GM12878 (cell line): Measurements from ENCODE around the gene PDSS2. TPM values are rescaled to one million over a fixed set of nuclear protein-coding genes. Genes with fewer than 3 reads are reported as not detected.

ENCODE experiments used
- ATAC-seq: fragments of 200-7000 bp; cut with Tn5 transposase; 3 replicates; pipeline ENCODE4 v1.9.1; 2020; ENCODE audit warnings: mild to moderate bottlenecking, moderate library complexity
- BruUV-seq: library from RNA; stranded (reverse); fragments of 400-500 nt; replicated peaks from 2 replicates; lab custom pipeline; 2021; lab: Mats Ljungman, UMichigan
- CTCF ChIA-PET: fragments of 300-600 bp; sonication (Branson Sonifier 250); formaldehyde crosslinking; extraction: SDS; loops from one replicate; lab custom pipeline; 2021; ENCODE audit warnings: inconsistent platforms; lab: Yijun Ruan, JAX
- POLR2A ChIA-PET: fragments of 350-600 bp; formaldehyde crosslinking; extraction: SDS; loops from one replicate; lab custom pipeline; 2021; ENCODE audit warnings: inconsistent platforms; lab: Charles Lee
- RAD21 ChIA-PET: fragments of 300-600 bp; sonication (Branson Sonifier 250); formaldehyde crosslinking; loops from one replicate; lab custom pipeline; 2023; ENCODE audit warnings: antibody characterized with exemption; ENCODE audit not compliant: unreplicated experiment; lab: Charles Lee
- SMC1A ChIA-PET: fragments of 300-600 bp; sonication (Branson Sonifier 250); formaldehyde crosslinking; loops from one replicate; lab custom pipeline; 2023; ENCODE audit not compliant: unreplicated experiment, uncharacterized antibody; lab: Charles Lee
- DNase-seq: peaks from one replicate; pipeline ENCODE4 v3.0.0-alpha.2; 2011; ENCODE audit warnings: low read depth, low spot score
- FAIRE-seq: peaks from 3 replicates; lab custom pipeline; 2011; peaks lifted over from hg19 to GRCh38; lab: Jason Lieb, UNC
- H2AFZ ChIP-seq: 2 replicates; pipeline ENCODE4 v1.6.0; 2011; ENCODE audit warnings: low read depth, low read length, control low read depth; ENCODE audit not compliant: control insufficient read depth
- H3K27ac ChIP-seq: 2 replicates; pipeline ENCODE4 v1.5.1; 2011; ENCODE audit warnings: control low read depth; ENCODE audit not compliant: control insufficient read depth, insufficient read depth
- H3K27me3 ChIP-seq, 2 experiments: replicated peaks in 1 of 2; 2 replicates each; pipeline versions ENCODE4 v1.6.0 to v1.6.1; 2011; ENCODE audit warnings: low read length in 1 of 2; ENCODE audit not compliant: control insufficient read depth in 2 of 2, insufficient read depth in 2 of 2
- H3K36me3 ChIP-seq, 2 experiments: 2 replicates each; pipeline ENCODE4 v1.5.1; 2011; ENCODE audit warnings: low read length in 1 of 2; ENCODE audit not compliant: control insufficient read depth in 2 of 2, insufficient read depth in 2 of 2
- H3K4me1 ChIP-seq: 2 replicates; pipeline ENCODE4 v1.6.1; 2011; ENCODE audit warnings: mild to moderate bottlenecking, low read length, moderate library complexity, mixed read lengths; ENCODE audit not compliant: control insufficient read depth, insufficient read depth
- H3K4me2 ChIP-seq: 2 replicates; pipeline ENCODE4 v1.6.0; 2011; ENCODE audit warnings: control low read depth; ENCODE audit not compliant: control insufficient read depth, insufficient read depth
- H3K4me3 ChIP-seq: fragments of 200-600 bp; sonication (generic); 2 replicates; pipeline ENCODE4 v1.5.1; 2016
- H3K79me2 ChIP-seq: 2 replicates; pipeline ENCODE4 v1.6.0; 2011; ENCODE audit warnings: low read length; ENCODE audit not compliant: control insufficient read depth, insufficient read depth
- H3K9ac ChIP-seq: 2 replicates; pipeline ENCODE4 v1.8.0; 2011; ENCODE audit warnings: low read length, control low read depth, mixed read lengths; ENCODE audit not compliant: control insufficient read depth, insufficient read depth
- H3K9me3 ChIP-seq: replicated peaks from 3 replicates; pipeline ENCODE4 v1.5.1; 2011; ENCODE audit warnings: mild to moderate bottlenecking, low read length; ENCODE audit not compliant: control insufficient read depth, insufficient read depth
- H4K20me1 ChIP-seq: 2 replicates; pipeline ENCODE4 v1.6.0; 2011; ENCODE audit not compliant: control insufficient read depth, insufficient read depth
- E2F4 ChIP-seq: IDR thresholded peaks from 2 replicates; pipeline ENCODE4 v1.6.1; 2012; ENCODE audit warnings: low read depth, low read length, improper control_type of control experiment
- E4F1 ChIP-seq: fragments of 450-650 bp; IDR thresholded peaks from 2 replicates; pipeline ENCODE4 v1.6.1; 2018; ENCODE audit warnings: borderline replicate concordance, mild to moderate bottlenecking; ENCODE audit not compliant: partially characterized antibody
- ELK1 ChIP-seq: IDR thresholded peaks from 2 replicates; pipeline ENCODE4 v1.6.1; 2012; ENCODE audit warnings: low read depth, low read length, improper control_type of control experiment
- JUNB ChIP-seq: IDR thresholded peaks from 2 replicates; pipeline ENCODE4 v1.6.1; 2016; ENCODE audit warnings: antibody characterized with exemption, mild to moderate bottlenecking
- MEF2A ChIP-seq: IDR thresholded peaks from 2 replicates; pipeline ENCODE4 v1.6.1; 2011; ENCODE audit warnings: low read depth, mild to moderate bottlenecking, low read length, moderate library complexity; ENCODE audit not compliant: insufficient read depth
- SIN3A ChIP-seq: IDR thresholded peaks from 2 replicates; pipeline ENCODE4 v1.6.1; 2012; ENCODE audit warnings: low read depth, low read length, improper control_type of control experiment
- SKIL ChIP-seq: fragments of 450-650 bp; IDR thresholded peaks from 2 replicates; pipeline ENCODE4 v1.6.1; 2017; ENCODE audit warnings: mild to moderate bottlenecking, low read depth, inconsistent platforms; ENCODE audit not compliant: poor library complexity, severe bottlenecking
- SMAD5 ChIP-seq: IDR thresholded peaks from 2 replicates; pipeline ENCODE4 v1.6.1; 2016; ENCODE audit warnings: antibody characterized with exemption, low read depth
- SMARCA5 ChIP-seq: fragments of 450-650 bp; IDR thresholded peaks from 2 replicates; pipeline ENCODE4 v1.6.1; 2017; ENCODE audit warnings: mild to moderate bottlenecking
- ZNF687 ChIP-seq: fragments of 450-650 bp; IDR thresholded peaks from 2 replicates; pipeline ENCODE4 v1.6.1; 2017; ENCODE audit warnings: mild to moderate bottlenecking, moderate library complexity
- WGBS: methylation state at CpG from one replicate; pipeline ENCODE4 v1.1.6; 2016; ENCODE audit warnings: low lambda C conversion rate; ENCODE audit not compliant: insufficient replicate concordance, insufficient coverage; ENCODE audit errors: missing lambda C conversion rate; 5-methylcytosine and 5-hydroxymethylcytosine counted together
- in situ Hi-C: fragments of 300-500 bp; cut with MboI; formaldehyde crosslinking; loops from 9 replicates; pipeline ENCODE4 v1.14.3; 2018; ENCODE audit warnings: mixed read lengths
- intact Hi-C: fragments of 100-400 bp; cut with micrococcal nuclease; formaldehyde crosslinking; loops from one replicate; pipeline ENCODE4 v1.14.2; 2022; ENCODE audit not compliant: unreplicated experiment
- polyA plus RNA-seq, 11 experiments: library from polyadenylated mRNA; depleted of rRNA in 4 of 11; unstranded in 6 of 11; stranded (reverse) in 5 of 11; fragments of >200 nt; fragmentation: Nextera tagmentation in 4 of 11; fragmentation: Illumina TruSeq in 1 of 11; extraction: Ambion mirVana in 4 of 11; extraction: Trizol in 1 of 11; gene quantifications; 1 replicate in 1 of 11; 2 replicates in 10 of 11; pipeline versions ENCODE4 v1.2.1 to v1.2.3, GENCODE V29; 2011 to 2016; ENCODE audit warnings: inconsistent platforms in 2 of 11, missing spikeins in 2 of 11, low read depth in 1 of 11
- total RNA-seq, 4 experiments: library from RNA; depleted of rRNA in 3 of 4; stranded (reverse); fragments of >200 nt in 3 of 4; fragmentation: Illumina TruSeq in 1 of 4; extraction: Trizol in 1 of 4; gene quantifications; 2 replicates each; pipeline versions ENCODE4 v1.2.1 to v1.2.3, GENCODE V29; 2013 to 2021

Gene PDSS2
- total and polyA plus RNA-seq, 10 of the 15 experiments (the other 5 are each of a cell fraction or from before 2014, with no cell fraction given) = 7.7 to 15.5 (median 9.6) TPM

GRCh38 chr6:107207251-107207873 is 252.0 kb downstream of the PDSS2 start:
- SMC1A ChIA-PET = interaction anchor here (1.4 kb wide), 1 partner anchor 112 kb away, joined by 4 read pairs; no protein-coding TSS in a partner anchor
- no TSS peak for BruUV-seq
- FAIRE-seq = no peak
- Histone ChIP-seq H3K4me3 (no peak overlapping the region), H3K9me3 (no peaks in the 10 kb centered on the region), H3K27ac (no peak overlapping the region), H3K27me3 (no peaks in the 10 kb centered on the region), H4K20me1 (no peaks in the 10 kb centered on the region), H3K4me1 (no peaks in the 10 kb centered on the region), H3K9ac (no peak overlapping the region), H2AFZ (no peak overlapping the region), H3K36me3 (no peaks in the 10 kb centered on the region), H3K4me2 (no peak overlapping the region), H3K79me2 (no peaks in the 10 kb centered on the region)
- POLR2A ChIA-PET = no interaction called here
- in situ Hi-C loops (no loop called here), intact Hi-C loops (no loop called here)
- CTCF ChIA-PET = no interaction called here
- DNase-seq = no peak
- RAD21 ChIA-PET = no interaction called here
- no peak for TF ChIP-seq SKIL
- TF ChIP-seq E4F1 = no peak
- TF ChIP-seq SMARCA5 = no peak
- no peak for TF ChIP-seq SMAD5
- no peak for TF ChIP-seq E2F4
- no peak for TF ChIP-seq JUNB
- TF ChIP-seq SIN3A = no peak
- no peak for TF ChIP-seq ELK1
- no peak for TF ChIP-seq ZNF687
- no peak for TF ChIP-seq MEF2A
- 97% methylated on average over 4 of the region's 4 CpGs for WGBS
- ATAC-seq = no peak
